Skin epidermis (tissue), 12 donors: ENCODE results near the gene CSF2RB.

ENCODE experiments used
- H3K27ac ChIP-seq, 21 experiments: fragments of 200-600 bp; sonication (generic) in 11 of 21; one replicate each; pipeline ENCODE4 v1.5.0; 2020; ENCODE audit warnings: mild to moderate bottlenecking in 3 of 21, inconsistent platforms in 2 of 21, moderate library complexity in 2 of 21
- H3K4me3 ChIP-seq, 7 experiments: fragments of 200-600 bp; sonication (generic) in 2 of 7; one replicate each; pipeline ENCODE4 v1.5.0; 2020; ENCODE audit warnings: inconsistent platforms in 2 of 7, mild to moderate bottlenecking in 2 of 7, moderate library complexity in 1 of 7

Gene CSF2RB

GRCh38 chr22:36953239-36954080, 40.0 kb downstream of the CSF2RB start:
- H3K27ac ChIP-seq = peak overlapping the region in 5 of 21 experiments; percentile 6 to 69 (median 36)
- H3K4me3 ChIP-seq = no peak overlapping the region

- H3K27ac ChIP-seq = peak overlapping the region in 4 of 21 experiments; percentile 6 to 69 (median 32)
- no peak overlapping the region for H3K4me3 ChIP-seq
These were observed 41.0 kb downstream of the CSF2RB start for GRCh38 chr22:36954251-36955014.

DNA sequence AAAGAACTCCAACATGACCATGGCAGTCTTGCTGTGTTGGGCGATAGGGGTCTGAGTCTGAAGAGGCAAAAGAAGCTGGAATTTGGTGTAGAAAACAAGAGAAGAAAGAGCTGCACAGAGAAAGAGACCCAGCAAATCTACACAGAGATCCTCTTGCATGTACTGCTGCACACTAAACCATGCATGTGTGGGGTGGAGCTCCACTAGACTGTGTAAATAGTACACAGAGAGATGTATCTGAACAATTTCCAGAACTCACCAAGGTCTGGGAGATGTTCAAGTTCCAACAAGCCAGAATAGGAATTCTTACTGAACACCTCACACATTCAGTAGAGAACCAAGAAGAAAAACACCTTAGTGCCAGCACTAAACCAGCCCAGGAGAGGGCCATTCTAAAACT, 42.3 kb downstream of the CSF2RB start:
- Histone ChIP-seq H3K4me3 (no peak overlapping the region), H3K27ac (peak overlapping the region in 1 of 21 experiments; percentile 53)

- Histone ChIP-seq H3K27ac (no peak overlapping the region), H3K4me3 (no peak overlapping the region)
These were observed 44.9 kb downstream of the CSF2RB start for GRCh38 chr22:36958366-36958765.

DNA sequence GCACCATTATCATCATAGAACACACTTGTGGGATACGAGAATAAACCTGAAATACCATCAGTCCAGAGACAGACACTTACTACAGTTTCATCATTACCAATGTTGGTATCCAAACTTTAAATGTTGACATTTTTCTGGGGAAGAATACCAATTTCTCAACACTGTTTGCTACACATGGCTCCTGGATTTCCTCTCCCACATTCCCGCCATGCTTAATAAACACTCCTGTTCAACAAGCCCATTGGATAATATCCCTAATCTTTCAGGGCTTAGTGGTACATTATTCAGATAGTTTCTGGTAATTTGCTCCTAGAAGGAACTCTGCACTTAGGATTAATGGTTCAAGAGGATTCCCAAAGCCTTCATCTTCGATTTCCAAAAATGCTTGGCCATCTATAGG, 48.2 kb downstream of the CSF2RB start:
- H3K4me3 ChIP-seq = no peak overlapping the region
- H3K27ac ChIP-seq = no peak overlapping the region

DNA sequence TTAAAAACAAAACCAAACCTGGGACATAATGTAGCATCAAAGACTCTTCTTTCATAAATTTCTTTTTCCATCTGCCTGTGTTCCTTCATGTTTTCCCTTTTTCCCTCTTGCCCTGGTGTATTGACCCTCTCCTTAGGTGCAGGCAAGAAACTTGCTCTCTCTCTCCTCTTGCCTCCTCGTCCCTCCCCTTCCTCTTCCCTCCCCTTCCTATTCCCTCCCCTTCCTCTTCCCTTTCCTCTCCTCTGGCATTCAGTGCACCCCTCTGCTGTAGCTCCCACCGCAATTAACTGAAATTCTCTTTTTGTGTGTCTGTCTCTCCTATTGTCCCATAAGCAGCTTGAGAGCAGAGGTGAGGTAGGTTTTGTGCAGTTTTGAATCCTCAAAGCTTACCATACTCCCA, 49.9 kb downstream of the CSF2RB start:
- no peak overlapping the region for H3K4me3 ChIP-seq
- no peak overlapping the region for H3K27ac ChIP-seq

GRCh38 chr22:36964106-36964505, 50.7 kb downstream of the CSF2RB start:
- Histone ChIP-seq H3K27ac (no peak overlapping the region), H3K4me3 (no peak overlapping the region)

DNA sequence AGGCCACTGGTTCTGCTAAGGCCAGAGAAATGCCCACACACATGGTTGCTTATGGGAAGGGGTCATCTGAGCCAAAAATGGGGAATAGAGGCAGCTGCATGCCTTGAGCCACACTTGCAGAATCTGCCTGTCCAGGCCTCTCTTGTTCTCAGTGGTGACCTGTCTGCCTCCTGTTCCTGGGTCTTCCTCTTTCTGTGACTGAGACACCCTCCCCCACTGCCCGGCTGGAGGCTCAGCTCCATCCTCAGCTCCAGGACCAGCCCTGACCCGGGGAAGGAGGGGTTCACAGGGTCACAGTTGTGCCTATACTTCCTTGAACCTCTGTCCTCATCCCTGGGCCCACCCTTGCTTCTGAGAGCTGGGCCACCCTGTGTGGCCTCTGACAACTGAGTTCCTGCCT, 52.3 kb downstream of the CSF2RB start:
- Histone ChIP-seq H3K27ac (peak overlapping the region in 2 of 21 experiments; percentile 14 to 23), H3K4me3 (no peak overlapping the region)

DNA sequence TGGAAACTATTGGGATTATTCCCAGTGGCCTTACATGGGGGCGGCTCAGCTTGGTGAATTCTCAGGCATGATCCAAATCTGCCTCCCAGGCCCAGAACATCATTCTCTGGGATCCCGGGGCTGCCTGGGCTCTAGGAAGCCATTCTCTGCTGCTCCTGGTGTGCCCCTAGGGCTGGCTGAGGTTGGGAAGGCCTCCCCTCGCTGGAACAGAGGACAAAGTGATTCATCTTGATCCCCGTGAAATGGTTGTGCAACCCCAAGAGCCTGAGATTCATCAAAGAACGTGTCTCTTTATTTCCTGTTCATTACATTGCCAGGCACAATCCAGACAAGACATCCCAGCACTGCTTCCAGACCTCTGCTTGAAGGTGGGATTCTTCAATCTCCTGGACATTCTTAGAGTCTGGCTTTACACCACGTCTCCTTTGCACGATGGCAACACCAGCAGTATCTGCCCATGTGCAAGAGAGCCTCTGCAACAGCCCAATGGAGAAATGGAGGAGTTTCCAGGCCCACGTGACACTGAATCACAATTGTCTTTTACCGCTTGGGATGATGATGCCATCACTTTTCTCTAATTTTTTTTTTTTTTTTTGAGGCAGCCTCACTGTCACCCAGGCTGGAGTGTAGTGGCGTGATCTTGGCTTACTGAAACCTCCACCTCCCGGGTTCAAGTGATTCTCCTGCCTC, 53.6 kb downstream of the CSF2RB start:
- H3K27ac ChIP-seq = no peak overlapping the region
- no peak overlapping the region for H3K4me3 ChIP-seq

DNA sequence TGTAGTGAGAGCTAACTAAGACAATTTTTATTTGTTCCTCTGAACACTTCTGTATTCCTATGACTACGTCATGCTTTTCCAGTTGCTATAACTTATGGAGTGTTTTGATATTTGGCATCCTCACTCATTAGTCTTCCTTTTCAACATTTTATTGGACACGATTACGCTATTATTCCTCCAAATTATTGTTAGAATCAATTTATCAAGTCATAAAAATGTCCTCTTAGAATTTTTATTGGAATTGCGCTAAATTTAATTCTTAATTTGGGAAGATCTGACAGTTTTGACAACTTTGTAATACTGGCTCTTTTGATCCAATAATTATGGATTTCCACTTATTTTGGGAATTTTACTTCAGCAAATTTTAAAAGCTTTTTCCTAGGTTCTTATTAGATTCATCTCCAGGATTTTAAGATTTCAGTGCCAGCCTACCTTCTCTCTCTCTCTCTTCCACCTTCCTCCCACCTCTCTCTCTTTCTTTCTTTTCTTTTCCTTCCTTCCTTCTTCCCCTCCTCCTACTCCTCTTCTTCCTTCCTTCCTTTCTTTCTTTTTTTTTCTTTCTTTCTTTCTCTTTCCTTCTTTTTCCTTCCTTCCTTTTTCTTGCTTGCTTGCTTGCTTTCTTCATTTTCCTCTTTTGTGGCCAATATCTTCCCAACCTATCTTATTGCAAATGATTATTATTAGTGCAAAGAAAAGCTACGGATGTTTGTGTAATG, 55.0 kb downstream of the CSF2RB start:
- H3K4me3 ChIP-seq = no peak overlapping the region
- H3K27ac ChIP-seq = no peak overlapping the region

DNA sequence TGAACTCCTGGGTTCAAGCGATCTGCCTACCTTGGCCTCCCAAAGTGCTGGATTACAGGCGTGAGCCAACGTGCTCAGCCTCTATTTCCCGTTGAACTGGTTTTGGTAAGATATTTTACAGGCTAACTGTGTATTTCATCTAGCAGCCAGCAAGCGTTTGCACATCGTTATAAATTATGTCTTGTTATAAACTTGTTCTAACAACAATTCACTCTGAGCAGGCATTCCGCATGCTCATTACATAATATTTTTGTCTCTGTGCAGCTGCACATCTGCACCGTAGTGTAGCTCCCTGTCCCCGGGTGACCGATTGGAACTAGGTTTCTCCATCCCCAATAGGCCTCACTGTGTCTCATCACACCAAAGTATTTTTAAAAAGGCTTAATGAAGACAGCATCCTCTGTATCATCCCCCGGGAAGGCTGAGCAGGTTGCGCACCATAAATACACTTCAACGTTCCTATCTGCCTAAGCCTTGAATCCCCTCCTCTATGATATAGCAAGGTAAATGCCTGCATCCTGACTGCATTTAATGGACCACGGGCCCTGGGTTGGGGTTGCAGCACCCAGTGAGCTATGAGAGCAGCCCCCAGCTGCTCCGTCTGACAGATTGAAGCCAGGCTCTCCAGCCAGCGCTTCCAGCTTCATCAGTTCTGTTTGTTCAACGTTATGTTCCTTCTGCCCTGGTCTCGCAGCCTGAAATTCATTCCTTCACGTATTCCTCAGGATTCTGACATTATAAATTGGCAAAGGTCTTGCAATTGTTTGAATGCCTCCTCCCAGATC, 58.1 kb downstream of the CSF2RB start:
- no peak overlapping the region for H3K4me3 ChIP-seq

GRCh38 chr22:36976606-36977005, 63.2 kb downstream of the CSF2RB start:
- Histone ChIP-seq H3K4me3 (no peak overlapping the region), H3K27ac (peak overlapping the region in 1 of 21 experiments; percentile 42)

More for the DNA sequence above, 58.1 kb downstream of the CSF2RB start:
- H3K27ac ChIP-seq = peak overlapping the region in 2 of 21 experiments; percentile 28 to 54

- Histone ChIP-seq H3K4me3 (peak overlapping the region; percentile 13 to 37 (median 28)), H3K27ac (peak overlapping the region in 12 of 21 experiments; percentile 1 to 78 (median 42))
These were observed 64.0 kb downstream of the CSF2RB start for GRCh38 chr22:36977401-36977861.

DNA sequence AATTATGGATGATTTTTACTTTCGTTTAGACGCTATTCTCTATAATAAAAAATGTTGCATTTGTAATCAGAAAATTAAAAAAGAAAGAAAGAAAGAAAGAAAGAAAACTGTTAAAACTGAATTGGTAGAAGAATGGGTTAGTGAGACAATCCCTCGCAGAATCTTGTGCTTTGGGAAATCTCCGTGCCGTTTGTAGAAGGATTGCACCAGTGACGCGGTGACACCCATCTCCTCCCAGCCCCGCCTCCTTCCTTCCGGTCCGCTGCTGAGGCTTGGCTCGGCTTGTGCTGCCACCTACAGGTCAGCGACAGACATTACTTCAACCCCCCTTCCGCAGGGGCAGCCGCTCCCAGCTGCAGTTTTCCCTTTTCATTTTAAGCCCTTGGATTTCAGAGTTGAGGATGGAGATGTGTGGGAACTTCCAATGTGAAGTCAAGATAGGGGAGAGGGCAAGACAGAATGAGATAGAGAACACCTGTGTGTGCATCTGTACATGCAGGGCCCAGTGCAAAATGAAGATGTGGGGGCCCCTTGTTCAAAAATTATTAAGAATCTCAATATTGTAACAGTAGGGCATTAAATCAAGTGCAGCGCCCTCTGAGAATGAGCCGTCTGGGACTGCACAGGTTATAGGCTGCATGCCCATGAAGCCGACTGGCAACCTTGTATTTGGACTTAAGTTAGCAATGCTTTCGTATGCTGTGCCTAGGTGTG, 64.7 kb downstream of the CSF2RB start:
- Histone ChIP-seq H3K27ac (peak overlapping the region in 12 of 21 experiments; percentile 1 to 78 (median 42)), H3K4me3 (peak overlapping the region; percentile 13 to 37 (median 28))

DNA sequence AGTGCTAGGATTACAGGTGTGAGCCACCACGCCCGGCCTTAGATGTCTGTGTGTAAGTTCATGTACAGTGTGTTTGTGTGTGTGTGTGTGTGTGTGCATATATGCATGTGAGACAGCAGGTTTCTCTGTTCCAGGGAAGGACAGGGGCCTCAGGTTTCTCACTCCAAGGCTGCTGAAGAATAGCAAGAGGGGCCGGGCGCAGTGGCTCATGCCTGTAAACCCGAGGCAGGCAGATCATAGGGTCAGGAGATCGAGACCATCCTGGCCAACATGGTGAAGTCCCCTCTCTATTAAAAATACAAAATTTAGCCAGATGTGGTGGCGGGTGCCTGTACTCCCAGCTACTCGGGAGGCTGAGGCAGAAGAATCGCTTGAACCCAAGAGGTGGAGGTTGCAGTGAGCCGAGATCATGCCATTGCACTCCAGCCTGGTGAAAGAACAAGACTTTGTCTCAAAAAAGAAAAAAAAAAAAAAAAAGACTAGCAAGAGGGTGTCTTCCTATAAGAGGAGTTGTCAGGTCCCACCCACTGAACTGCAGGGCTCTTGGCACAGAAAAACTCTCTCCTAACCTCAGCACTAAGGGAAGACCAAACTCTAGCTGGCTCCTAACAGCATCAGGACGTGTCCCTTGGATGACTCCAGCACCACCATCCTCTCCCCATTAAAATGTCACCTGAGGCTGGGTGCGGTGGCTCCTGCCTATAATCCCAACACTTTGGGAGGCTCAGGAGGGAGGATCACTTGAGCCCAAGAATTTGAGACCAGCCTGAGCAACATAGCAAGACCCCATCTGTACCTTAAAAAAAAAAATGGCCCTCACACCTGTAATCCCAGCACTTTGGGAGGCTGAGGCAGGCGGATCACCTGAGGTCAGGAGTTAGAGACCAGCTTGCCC, 65.8 kb downstream of the CSF2RB start:
- Histone ChIP-seq H3K4me3 (no peak overlapping the region), H3K27ac (no peak overlapping the region)

- Histone ChIP-seq H3K4me3 (no peak overlapping the region), H3K27ac (peak overlapping the region in 1 of 21 experiments; percentile 35)
These were observed 67.9 kb downstream of the CSF2RB start for GRCh38 chr22:36981247-36981775.

DNA sequence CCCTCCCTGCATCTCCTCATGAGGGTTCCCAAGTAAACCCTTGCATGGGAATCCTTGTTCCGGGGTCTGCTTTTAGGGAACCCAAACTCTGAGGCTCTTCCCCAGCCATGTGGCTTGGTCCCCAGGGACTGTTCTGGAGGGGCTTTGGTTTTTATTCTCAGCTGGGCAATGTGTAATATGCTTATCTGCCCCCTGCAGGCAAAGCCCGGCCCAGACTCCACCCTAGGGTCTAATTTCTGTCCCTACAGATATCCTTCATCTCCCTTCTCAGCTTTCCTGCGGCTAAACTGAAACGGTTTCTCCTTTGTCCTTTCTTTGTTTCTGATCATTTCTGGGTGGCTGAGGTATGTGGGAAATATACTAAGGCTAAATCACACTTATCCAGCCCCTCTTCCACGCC, 68.7 kb downstream of the CSF2RB start:
- H3K4me3 ChIP-seq = no peak overlapping the region
- H3K27ac ChIP-seq = no peak overlapping the region
